ENCODE measurements around the gene NDUFS3. TPM values are rescaled to one million over a fixed set of nuclear protein-coding genes. Genes with fewer than 3 reads are reported as not detected.

Gene NDUFS3
- total RNA-seq, 1 donor from 2014 or later, result 44.2 TPM

Small RNA genes lying within 50 kb of the gene (small RNA-seq; reads per million reads assigned to genes)
- gene RN7SL652P (ENCODE audit: low replicate concordance) (not detected), gene RNU5E-10P (ENCODE audit: low replicate concordance) (0.24 reads per million, percentile 10 among the genes with 10 or more reads in this experiment)

Other genes starting within 250 kb of the NDUFS3 start
- 0.30 TPM for gene MYBPC3, start 226.4 kb upstream of the NDUFS3 start, total RNA-seq
- gene SPI1, start 200.5 kb upstream of the NDUFS3 start, total RNA-seq, result 7.5 TPM
- 22.2 TPM for gene SLC39A13, start 170.5 kb upstream of the NDUFS3 start, total RNA-seq
- gene PSMC3, start 152.6 kb upstream of the NDUFS3 start, total RNA-seq, result 79.6 TPM
- 2.5 TPM for gene RAPSN, start 129.9 kb upstream of the NDUFS3 start, total RNA-seq
- 102 TPM for gene CELF1, start 25.9 kb upstream of the NDUFS3 start, total RNA-seq
- 26.9 TPM for gene PTPMT1, start 13.5 kb upstream of the NDUFS3 start, total RNA-seq
- gene KBTBD4, start 104 bp upstream of the NDUFS3 start, total RNA-seq, result 15.7 TPM
- gene FAM180B, start 7.6 kb downstream of the NDUFS3 start, total RNA-seq, result 0.99 TPM
- 1.3 TPM for gene C1QTNF4, start 15.3 kb downstream of the NDUFS3 start, total RNA-seq
- 34.4 TPM for gene MTCH2, start 63.5 kb downstream of the NDUFS3 start, total RNA-seq
- gene AGBL2, start 136.3 kb downstream of the NDUFS3 start, total RNA-seq, result 1.1 TPM
- 171 TPM for gene FNBP4, start 188.3 kb downstream of the NDUFS3 start, total RNA-seq

Data from skin of body (tissue), 2 donors.